ENCODE measurements around the gene STMP1. TPM values are rescaled to one million over a fixed set of nuclear protein-coding genes. Genes with fewer than 3 reads are reported as not detected.

Gene STMP1
- total RNA-seq, 1 experiment from 2014 or later = 25.6 TPM

- no peaks in the 10 kb centered on the region for H3K4me1 Mint-ChIP-seq (ENCODE audit: low read depth, unreplicated experiment)
- no peak overlapping the region for H3K27ac Mint-ChIP-seq (ENCODE audit: unreplicated experiment)
- TF ChIP-seq, protein P1, sequence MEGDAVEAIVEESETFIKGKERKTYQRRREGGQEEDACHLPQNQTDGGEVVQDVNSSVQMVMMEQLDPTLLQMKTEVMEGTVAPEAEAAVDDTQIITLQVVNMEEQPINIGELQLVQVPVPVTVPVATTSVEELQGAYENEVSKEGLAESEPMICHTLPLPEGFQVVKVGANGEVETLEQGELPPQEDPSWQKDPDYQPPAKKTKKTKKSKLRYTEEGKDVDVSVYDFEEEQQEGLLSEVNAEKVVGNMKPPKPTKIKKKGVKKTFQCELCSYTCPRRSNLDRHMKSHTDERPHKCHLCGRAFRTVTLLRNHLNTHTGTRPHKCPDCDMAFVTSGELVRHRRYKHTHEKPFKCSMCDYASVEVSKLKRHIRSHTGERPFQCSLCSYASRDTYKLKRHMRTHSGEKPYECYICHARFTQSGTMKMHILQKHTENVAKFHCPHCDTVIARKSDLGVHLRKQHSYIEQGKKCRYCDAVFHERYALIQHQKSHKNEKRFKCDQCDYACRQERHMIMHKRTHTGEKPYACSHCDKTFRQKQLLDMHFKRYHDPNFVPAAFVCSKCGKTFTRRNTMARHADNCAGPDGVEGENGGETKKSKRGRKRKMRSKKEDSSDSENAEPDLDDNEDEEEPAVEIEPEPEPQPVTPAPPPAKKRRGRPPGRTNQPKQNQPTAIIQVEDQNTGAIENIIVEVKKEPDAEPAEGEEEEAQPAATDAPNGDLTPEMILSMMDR (IDR thresholded peaks at IDR 0.05; ENCODE audit: unreplicated experiment) = no peak
- H3K9me3 Mint-ChIP-seq (ENCODE audit: low read depth, unreplicated experiment) = no peaks in the 10 kb centered on the region
- no peaks in the 10 kb centered on the region for H3K27me3 Mint-ChIP-seq (ENCODE audit: unreplicated experiment)
- intact Hi-C loops (cut with micrococcal nuclease; ENCODE audit: unreplicated experiment) = no loop called here
- no peak overlapping the region for H3K4me3 Mint-ChIP-seq (ENCODE audit: low read depth, unreplicated experiment)
- no peak for DNase-seq
- BruUV-seq (replicated peaks) = no TSS peak
- CTCF ChIA-PET = no interaction called here
- no peaks in the 10 kb centered on the region for H3K36me3 Mint-ChIP-seq (ENCODE audit: insufficient read depth, unreplicated experiment)
These were observed 48.8 kb downstream of the STMP1 start for GRCh38 chr7:135711139-135711469.

- no peaks in the 10 kb centered on the region for H3K27me3 Mint-ChIP-seq (ENCODE audit: unreplicated experiment)
- no peaks in the 10 kb centered on the region for H3K4me1 Mint-ChIP-seq (ENCODE audit: low read depth, unreplicated experiment)
- no TSS peak for BruUV-seq (replicated peaks)
- H3K27ac Mint-ChIP-seq (ENCODE audit: unreplicated experiment) = no peak overlapping the region
- TF ChIP-seq, protein P1 (IDR thresholded peaks at IDR 0.05; ENCODE audit: unreplicated experiment) = no peak
- intact Hi-C loops (cut with micrococcal nuclease; ENCODE audit: unreplicated experiment) = no loop called here
- H3K9me3 Mint-ChIP-seq (ENCODE audit: low read depth, unreplicated experiment) = no peaks in the 10 kb centered on the region
- no peak for DNase-seq
- CTCF ChIA-PET = interaction anchor here (0.7 kb wide), 1 partner anchor 311 kb away, joined by 3 read pairs; no protein-coding TSS in a partner anchor
- H3K4me3 Mint-ChIP-seq (ENCODE audit: low read depth, unreplicated experiment) = no peak overlapping the region
- no peaks in the 10 kb centered on the region for H3K36me3 Mint-ChIP-seq (ENCODE audit: insufficient read depth, unreplicated experiment)
These were observed 50.0 kb downstream of the STMP1 start for GRCh38 chr7:135712182-135712782.

DNA sequence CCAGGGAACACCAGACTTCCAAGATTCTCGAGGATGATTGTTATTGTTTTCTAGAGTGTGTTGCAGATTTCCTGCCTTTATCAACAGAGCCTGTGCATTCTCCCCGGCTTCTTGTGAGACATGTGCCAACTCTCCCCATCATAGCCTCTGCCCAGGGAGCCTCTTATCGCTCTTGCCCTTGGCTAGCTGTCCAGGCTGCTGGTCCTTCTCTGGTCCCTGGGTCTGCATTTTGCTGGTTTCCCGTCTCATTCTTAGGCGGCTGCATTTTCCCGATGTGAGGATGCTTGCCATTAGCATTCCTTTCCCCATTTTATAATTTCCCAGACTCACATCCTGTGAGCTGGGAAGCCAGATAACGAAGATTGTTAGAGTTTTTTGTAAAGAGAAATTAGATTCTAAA, 50.5 kb downstream of the STMP1 start:
- no peak for DNase-seq
- CTCF ChIA-PET = interaction anchor here (0.7 kb wide), 1 partner anchor 311 kb away, joined by 3 read pairs; no protein-coding TSS in a partner anchor
- Mint-ChIP-seq H3K27me3 (ENCODE audit: unreplicated experiment) (peaks cover under 1% of the 10 kb centered on the region), H3K4me3 (ENCODE audit: low read depth, unreplicated experiment) (no peak overlapping the region), H3K36me3 (ENCODE audit: insufficient read depth, unreplicated experiment) (no peaks in the 10 kb centered on the region), H3K9me3 (ENCODE audit: low read depth, unreplicated experiment) (no peaks in the 10 kb centered on the region), H3K27ac (ENCODE audit: unreplicated experiment) (no peak overlapping the region), H3K4me1 (ENCODE audit: low read depth, unreplicated experiment) (no peaks in the 10 kb centered on the region)
- TF ChIP-seq, protein P1 (IDR thresholded peaks at IDR 0.05; ENCODE audit: unreplicated experiment) = no peak
- no TSS peak for BruUV-seq (replicated peaks)
- intact Hi-C loops (cut with micrococcal nuclease; ENCODE audit: unreplicated experiment) = no loop called here

GRCh38 chr7:135713836-135714470, 51.6 kb downstream of the STMP1 start:
- BruUV-seq (replicated peaks) = no TSS peak
- H3K9me3 Mint-ChIP-seq (ENCODE audit: low read depth, unreplicated experiment) = no peaks in the 10 kb centered on the region
- peaks cover 12% of the 10 kb centered on the region for H3K27me3 Mint-ChIP-seq (ENCODE audit: unreplicated experiment)
- CTCF ChIA-PET = no interaction called here
- intact Hi-C loops (cut with micrococcal nuclease; ENCODE audit: unreplicated experiment) = no loop called here
- no peak overlapping the region for H3K27ac Mint-ChIP-seq (ENCODE audit: unreplicated experiment)
- DNase-seq = no peak
- H3K4me3 Mint-ChIP-seq (ENCODE audit: low read depth, unreplicated experiment) = no peak overlapping the region
- H3K4me1 Mint-ChIP-seq (ENCODE audit: low read depth, unreplicated experiment) = no peaks in the 10 kb centered on the region
- TF ChIP-seq, protein P1 (IDR thresholded peaks at IDR 0.05; ENCODE audit: unreplicated experiment) = no peak
- no peaks in the 10 kb centered on the region for H3K36me3 Mint-ChIP-seq (ENCODE audit: insufficient read depth, unreplicated experiment)
